Activated CD8-positive, alpha-beta memory T cell treated with anti-CD3 and anti-CD28 coated beads, Interleukin-2, amount 50 U/mL, for 4 hours (primary cell): ENCODE data around the gene KLHL29.

Experiments used
- DNase-seq: peaks from one replicate; pipeline ENCODE4 v3.0.0-alpha.2; 2020

Gene KLHL29

GRCh38 chr2:23647563-23647962, 262.6 kb downstream of the KLHL29 start:
- no peak for DNase-seq

- DNase-seq, result no peak
Observed at GRCh38 chr2:23649303-23649702, 264.3 kb downstream of the KLHL29 start.

- DNase-seq, result no peak
Observed at GRCh38 chr2:23649819-23650218, 264.8 kb downstream of the KLHL29 start.

- DNase-seq, result no peak
Observed at GRCh38 chr2:23651187-23652080, 266.5 kb downstream of the KLHL29 start.

- DNase-seq, result no peak
Observed at GRCh38 chr2:23653326-23653725, 268.3 kb downstream of the KLHL29 start.

- DNase-seq, result no peak
Observed at GRCh38 chr2:23654756-23655155, 269.8 kb downstream of the KLHL29 start.

GRCh38 chr2:23655934-23656596, 271.1 kb downstream of the KLHL29 start:
- no peak for DNase-seq

- DNase-seq, result no peak
Observed at GRCh38 chr2:23656597-23656973, 271.6 kb downstream of the KLHL29 start.

- no peak for DNase-seq
Observed at GRCh38 chr2:23657371-23657770, 272.4 kb downstream of the KLHL29 start.

- DNase-seq, result no peak
Observed at GRCh38 chr2:23657934-23658333, 273.0 kb downstream of the KLHL29 start.

GRCh38 chr2:23658466-23658942, 273.5 kb downstream of the KLHL29 start:
- DNase-seq, result no peak

GRCh38 chr2:23659328-23659727, 274.3 kb downstream of the KLHL29 start:
- no peak for DNase-seq

- DNase-seq, result no peak
Observed at GRCh38 chr2:23659773-23660172, 274.8 kb downstream of the KLHL29 start.

GRCh38 chr2:23660237-23660636, 275.3 kb downstream of the KLHL29 start:
- no peak for DNase-seq

- DNase-seq, result no peak
Observed at GRCh38 chr2:23661276-23662050, 276.5 kb downstream of the KLHL29 start.

GRCh38 chr2:23662466-23662865, 277.5 kb downstream of the KLHL29 start:
- DNase-seq, result no peak

GRCh38 chr2:23662941-23663920, 278.3 kb downstream of the KLHL29 start:
- no peak for DNase-seq

GRCh38 chr2:23664066-23664788, 279.2 kb downstream of the KLHL29 start:
- DNase-seq, result no peak

- no peak for DNase-seq
Observed at GRCh38 chr2:23666241-23666979, 281.4 kb downstream of the KLHL29 start.

- no peak for DNase-seq
Observed at GRCh38 chr2:23666980-23667357, 282.0 kb downstream of the KLHL29 start.
